HL-60/S4 treated with retinoic acid at 250 ng/mL for 4 days and 3 days (cell line): ENCODE measurements around the gene HPGDS.
"Not testable (repeated sequence)": the region's sequence is repeated elsewhere in the genome, so short reads cannot be mapped to it uniquely, and the experiment has no call there.

Experiments
- in situ Hi-C: fragments of 300-500 bp; cut with MboI; formaldehyde crosslinking; loops from 2 replicates; pipeline ENCODE4 v1.7.0; 2022; ENCODE audit warnings: low sequenced_read_pairs

HPGDS gene

GRCh38 chr4:94358101-94358500, 15.5 kb upstream of the HPGDS start:
- in situ Hi-C loops, result no loop called here

DNA sequence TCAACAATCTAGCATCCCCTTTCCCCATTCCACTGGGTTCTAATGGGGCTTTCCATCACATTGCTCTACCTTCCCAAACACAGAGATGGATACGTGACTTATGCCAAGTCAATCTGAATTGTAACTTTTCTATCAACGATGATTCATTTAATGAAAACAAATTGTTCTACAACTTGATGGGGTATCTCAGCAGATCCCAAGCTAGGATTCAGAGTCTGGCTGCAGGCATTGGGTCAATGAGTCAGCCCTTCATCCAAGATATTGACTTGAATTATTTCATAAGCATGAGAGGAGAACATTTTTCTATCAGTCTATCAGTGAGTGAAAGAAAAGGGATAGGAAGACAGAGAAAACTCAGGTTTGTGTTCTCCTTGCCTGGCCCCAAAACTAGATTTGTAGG, 15.0 kb upstream of the HPGDS start:
- in situ Hi-C loops, result no loop called here

DNA sequence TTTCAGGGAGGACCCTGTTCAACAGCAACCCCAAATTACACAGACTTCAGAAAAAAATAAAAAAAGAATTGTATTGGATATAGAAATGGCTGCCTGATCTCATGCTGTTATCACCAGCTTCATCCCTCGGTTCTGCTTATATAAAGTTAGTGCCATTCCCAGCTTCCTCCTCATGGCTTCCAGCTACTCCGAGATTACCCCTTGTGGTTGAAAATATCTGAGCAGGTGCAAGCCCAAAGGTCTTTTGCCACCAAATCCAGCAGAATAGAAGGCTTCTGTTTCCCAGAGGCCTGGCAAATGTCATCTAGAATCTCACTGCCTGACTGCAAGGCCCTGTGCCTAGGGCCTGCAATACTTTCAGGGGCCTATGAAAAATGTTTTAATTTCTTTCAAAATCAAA, 13.8 kb upstream of the HPGDS start:
- in situ Hi-C loops, result no loop called here

DNA sequence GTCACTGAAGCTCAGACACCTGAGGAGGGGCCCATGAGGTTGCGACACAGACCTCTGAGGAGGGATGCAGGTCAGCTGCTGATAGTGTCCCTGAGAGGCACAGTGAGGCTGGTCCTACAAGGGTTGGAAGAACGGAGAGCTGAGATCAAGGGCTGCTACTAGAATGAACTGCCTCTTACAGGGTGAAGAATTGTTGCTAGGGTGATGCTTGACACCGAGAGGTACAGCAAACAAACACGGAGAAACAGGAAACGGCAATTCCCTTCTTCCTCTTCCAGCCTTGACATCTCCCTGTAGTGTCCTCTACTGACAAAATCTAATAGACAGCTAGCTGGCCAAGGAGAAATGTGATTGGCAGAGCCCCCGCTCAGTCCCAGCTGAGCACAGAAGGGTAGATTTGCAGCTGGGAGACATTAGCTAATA, 11.8 kb upstream of the HPGDS start:
- in situ Hi-C loops, result no loop called here

GRCh38 chr4:94352996-94353395, 10.4 kb upstream of the HPGDS start:
- in situ Hi-C loops, result no loop called here

DNA sequence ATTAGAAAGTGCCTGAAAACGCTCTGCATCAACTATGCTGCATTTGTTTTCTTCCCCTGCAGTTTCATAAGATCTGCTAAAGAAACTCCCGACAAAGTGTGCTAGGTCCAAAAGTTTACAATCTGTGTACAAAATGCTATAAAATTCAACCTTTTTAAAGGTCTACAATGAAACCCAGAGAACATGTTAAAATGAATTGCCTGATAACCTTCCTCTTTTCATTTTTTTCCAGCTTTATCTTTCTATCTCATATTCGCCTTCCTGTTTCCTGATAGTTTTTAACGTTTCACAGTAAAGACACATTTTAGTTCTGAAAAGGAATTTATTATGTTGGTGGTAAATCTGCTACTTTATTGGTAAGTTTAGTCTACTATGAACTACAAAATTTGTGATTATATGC, 9.5 kb upstream of the HPGDS start:
- in situ Hi-C loops, result no loop called here

DNA sequence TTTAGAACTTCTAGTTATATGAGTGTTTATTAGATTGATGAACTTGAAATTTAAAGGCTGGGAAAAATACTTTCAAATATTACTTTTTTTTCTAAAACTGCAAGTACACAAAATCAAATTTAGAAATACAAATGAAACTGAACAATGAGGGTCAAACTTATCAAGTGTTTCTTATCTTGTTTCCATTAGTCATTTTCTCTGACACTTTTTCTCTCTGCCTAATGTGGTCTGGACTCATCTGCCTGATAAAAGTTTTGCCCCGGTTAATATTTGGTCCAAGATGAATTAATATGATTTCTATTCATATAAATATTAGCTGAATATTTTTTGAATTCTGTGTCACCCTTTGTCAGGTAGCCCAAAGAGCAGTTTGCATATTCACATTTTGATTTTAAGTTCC, 8.7 kb upstream of the HPGDS start:
- in situ Hi-C loops, result no loop called here

DNA sequence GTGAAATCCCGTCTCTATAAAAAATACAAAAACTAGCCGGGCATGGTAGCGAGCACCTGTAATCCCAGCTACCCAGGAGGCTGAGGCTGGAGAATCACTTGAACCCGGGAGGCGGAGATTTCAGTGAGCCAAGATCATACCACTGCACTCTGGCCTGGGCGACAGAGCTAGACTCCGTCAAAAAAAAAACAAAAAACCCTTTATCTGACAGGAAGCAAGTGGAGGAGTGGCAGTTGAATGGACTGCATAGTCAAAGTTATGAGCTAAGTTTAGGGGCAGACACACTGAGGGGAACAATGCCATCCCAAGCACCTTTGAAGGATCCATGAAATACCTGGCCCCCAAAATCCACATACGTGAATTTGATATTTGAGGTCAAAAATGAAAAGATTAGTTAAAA, 7.5 kb upstream of the HPGDS start:
- in situ Hi-C loops, result no loop called here

DNA sequence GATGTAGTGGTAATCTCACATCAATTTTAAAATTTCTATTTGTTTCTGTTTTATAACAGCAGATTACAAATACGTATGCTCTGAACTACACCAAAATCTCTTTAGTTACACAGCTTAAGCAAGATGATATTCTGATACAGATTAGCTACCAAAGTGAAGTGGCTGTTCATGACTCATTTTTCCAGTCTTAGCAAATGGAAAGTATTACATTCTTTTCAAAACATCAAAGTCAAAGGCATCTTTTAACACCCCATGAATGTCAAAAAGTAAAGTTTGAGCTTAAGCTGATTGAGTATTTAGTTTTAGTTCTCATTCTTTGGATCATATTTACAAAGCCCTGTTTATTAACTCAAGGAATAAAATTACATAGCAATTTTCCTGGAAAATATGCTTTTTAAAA, 6.6 kb upstream of the HPGDS start:
- in situ Hi-C loops, result no loop called here

- in situ Hi-C loops, result no loop called here
These were observed 6.0 kb upstream of the HPGDS start for GRCh38 chr4:94348666-94349065.

GRCh38 chr4:94346541-94346940, 3.9 kb upstream of the HPGDS start:
- in situ Hi-C loops, result no loop called here

GRCh38 chr4:94345969-94346368, 3.3 kb upstream of the HPGDS start:
- in situ Hi-C loops, result no loop called here

DNA sequence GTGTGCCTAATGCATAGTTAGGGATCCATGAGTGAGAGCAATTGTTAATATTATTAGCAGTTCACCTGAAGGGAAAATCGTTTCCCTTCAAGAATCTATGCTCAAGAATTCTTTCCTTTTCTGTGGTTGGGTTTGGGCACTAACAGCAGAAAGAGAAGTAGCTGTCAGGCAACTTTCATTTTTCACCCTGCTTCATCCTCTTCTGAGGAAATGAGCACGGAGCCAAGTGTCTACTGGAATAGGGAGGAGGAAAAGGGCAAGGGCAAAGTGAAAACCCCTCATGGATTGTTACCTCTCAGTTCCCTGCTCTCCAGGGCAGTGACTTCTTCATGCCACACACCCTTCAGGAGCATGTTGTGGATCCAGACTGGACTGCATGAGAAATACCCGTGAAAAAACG, 2.6 kb upstream of the HPGDS start:
- in situ Hi-C loops, result no loop called here

DNA sequence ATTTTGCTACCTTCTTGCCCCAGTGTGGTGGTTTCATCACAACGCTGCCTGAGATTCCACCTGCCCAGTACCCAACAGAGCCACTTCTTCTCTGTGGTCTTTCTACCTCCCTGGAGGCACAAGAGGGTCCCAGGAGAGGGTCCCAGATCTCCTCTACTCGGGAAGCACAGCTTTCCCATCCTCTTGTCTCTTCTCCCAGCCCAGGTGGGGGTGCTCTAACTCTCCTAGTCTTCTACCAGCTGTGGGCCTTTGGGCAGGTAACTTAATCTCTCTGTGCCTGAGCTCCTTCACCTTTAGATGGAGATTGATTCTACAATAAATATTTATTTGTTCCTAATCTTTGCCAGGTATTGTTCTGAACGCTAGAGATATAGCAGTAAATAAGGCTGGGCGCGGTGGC, 1.8 kb upstream of the HPGDS start:
- in situ Hi-C loops, result no loop called here

GRCh38 chr4:94341481-94342370, 910 bp downstream of the HPGDS start:
- in situ Hi-C loops, result no loop called here

DNA sequence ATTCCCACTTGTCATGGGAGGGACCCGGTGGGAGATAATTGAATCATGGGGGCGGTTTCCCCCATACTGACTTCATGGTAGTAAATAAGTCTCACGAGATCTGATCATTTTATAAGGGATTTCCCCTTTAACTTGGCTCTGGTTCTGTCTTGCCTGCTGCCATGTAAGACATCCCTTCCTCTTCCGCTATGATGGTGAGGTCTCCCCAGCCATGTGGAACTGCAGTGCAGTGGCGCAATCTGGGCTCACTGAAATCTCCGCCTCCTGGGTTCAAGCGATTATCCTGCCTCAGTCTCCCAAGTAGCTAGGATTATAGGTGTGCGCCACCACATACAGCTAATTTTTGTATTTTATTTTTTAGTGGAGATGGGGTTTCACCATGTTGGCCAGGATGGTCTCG, 2.9 kb downstream of the HPGDS start:
- in situ Hi-C loops, result no loop called here

- in situ Hi-C loops, result no loop called here
These were observed 3.8 kb downstream of the HPGDS start for GRCh38 chr4:94338681-94339351.

- in situ Hi-C loops, result not testable (repeated sequence)
These were observed 5.8 kb downstream of the HPGDS start for GRCh38 chr4:94336791-94337190.

GRCh38 chr4:94336303-94336702, 6.3 kb downstream of the HPGDS start:
- in situ Hi-C loops, result no loop called here

GRCh38 chr4:94334962-94335361, 7.7 kb downstream of the HPGDS start:
- in situ Hi-C loops, result no loop called here

GRCh38 chr4:94334476-94334875, 8.2 kb downstream of the HPGDS start:
- in situ Hi-C loops, result no loop called here

GRCh38 chr4:94333866-94334265, 8.8 kb downstream of the HPGDS start:
- in situ Hi-C loops, result no loop called here
